OCI-LY3 (cell line): ENCODE results near the gene DNM3.

Experiments
- H2AFZ ChIP-seq: fragments of 200-600, 300-600 bp; shearing (Covaris generic); 2 replicates; pipeline ENCODE4 v1.6.0; 2014; ENCODE audit warnings: antibody characterized with exemption, low read depth, low read length
- H3K27ac ChIP-seq: fragments of 200-600, 300-600 bp; sonication (generic); 2 replicates; pipeline ENCODE4 v1.5.1; 2014; ENCODE audit warnings: mild to moderate bottlenecking, low read length, moderate library complexity, mixed read lengths
- H3K27me3 ChIP-seq: fragments of 200-600, 300-600 bp; sonication (generic); 2 replicates; pipeline ENCODE4 v1.6.1; 2014; ENCODE audit warnings: low read depth, low read length, mixed read lengths
- H3K36me3 ChIP-seq: fragments of 200-600, 300-600 bp; sonication (generic); replicated peaks from 2 replicates; pipeline ENCODE3; 2014; ENCODE audit warnings: low read depth, low read length, mixed read lengths
- H3K4me1 ChIP-seq: fragments of 300-600, 200-600 bp; sonication (generic); 2 replicates; pipeline ENCODE4 v1.6.1; 2014; ENCODE audit warnings: low read length, mixed read lengths
- H3K4me2 ChIP-seq: fragments of 200-600, 300-600 bp; sonication (generic); 2 replicates; pipeline ENCODE4 v1.6.1; 2014; ENCODE audit warnings: low read length, mixed read lengths
- H3K4me3 ChIP-seq: fragments of 300-600, 200-600 bp; sonication (generic); 2 replicates; pipeline ENCODE4 v1.5.1; 2014; ENCODE audit warnings: antibody characterized with exemption, mild to moderate bottlenecking, low read length, moderate library complexity
- H3K79me2 ChIP-seq: fragments of 300-600, 200-600 bp; shearing (Covaris generic); 2 replicates; pipeline ENCODE4 v1.6.1; 2014; ENCODE audit warnings: mild to moderate bottlenecking, low read length, mixed read lengths
- H3K9ac ChIP-seq: fragments of 300-600, 200-600 bp; shearing (Covaris generic); 2 replicates; pipeline ENCODE4 v1.6.0; 2014; ENCODE audit warnings: mild to moderate bottlenecking, low read length, moderate library complexity
- H3K9me3 ChIP-seq: fragments of 200-600, 300-600 bp; shearing (Covaris generic); 2 replicates; pipeline ENCODE4 v1.6.1; 2014; ENCODE audit warnings: low read length, mixed read lengths; ENCODE audit not compliant: insufficient read depth
- H4K20me1 ChIP-seq: fragments of 200-600, 300-600 bp; sonication (generic); 2 replicates; pipeline ENCODE4 v1.6.1; 2016; ENCODE audit warnings: low read length, mixed read lengths; ENCODE audit not compliant: insufficient read depth
- CTCF ChIP-seq: fragments of 200-600, 300-600 bp; sonication (generic); IDR thresholded peaks from 2 replicates; pipeline ENCODE4 v1.5.1; 2014; ENCODE audit warnings: antibody characterized with exemption, low read length, low read depth
- EZH2phosphoT487 ChIP-seq: fragments of 200-600 bp; shearing (Covaris generic); IDR thresholded peaks from 2 replicates; pipeline ENCODE4 v1.6.1; 2018; ENCODE audit warnings: antibody characterized with exemption, mixed run types, low read depth

Gene DNM3

DNA sequence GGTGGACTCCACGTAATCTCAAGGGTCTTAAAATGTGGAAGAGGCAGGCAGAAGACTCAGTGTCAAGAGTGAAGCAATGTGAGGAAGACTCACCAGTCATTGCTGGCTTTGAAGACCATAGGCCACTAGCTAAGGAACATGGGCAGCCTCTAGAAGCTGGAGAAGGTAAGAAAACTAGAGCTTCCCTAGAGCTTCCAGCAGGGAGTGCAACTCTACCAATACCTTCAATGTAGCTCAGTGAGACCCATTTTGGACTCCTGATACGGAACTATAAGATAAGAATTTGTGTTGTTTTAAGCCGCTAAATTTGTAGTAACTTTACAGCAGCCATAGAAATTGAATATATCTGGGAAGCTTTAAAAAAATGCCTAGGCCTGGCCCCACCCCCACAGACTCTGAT lies 41.0 kb upstream of the DNM3 start:
- Histone ChIP-seq H3K4me2 (no peak overlapping the region), H3K9ac (no peak overlapping the region), H3K4me3 (no peak overlapping the region), H3K9me3 (no peaks in the 10 kb centered on the region), H3K36me3 (peaks cover 23% of the 10 kb centered on the region), H3K27ac (no peak overlapping the region), H3K4me1 (no peaks in the 10 kb centered on the region), H4K20me1 (no peaks in the 10 kb centered on the region), H2AFZ (no peak overlapping the region), H3K79me2 (no peaks in the 10 kb centered on the region), H3K27me3 (no peaks in the 10 kb centered on the region)
- TF ChIP-seq CTCF: no peak
- TF ChIP-seq EZH2phosphoT487: no peak

- H3K9me3 ChIP-seq: no peaks in the 10 kb centered on the region
- no peaks in the 10 kb centered on the region for H3K4me1 ChIP-seq
- no peak overlapping the region for H2AFZ ChIP-seq
- H3K79me2 ChIP-seq: no peaks in the 10 kb centered on the region
- no peak overlapping the region for H3K4me2 ChIP-seq
- no peak overlapping the region for H3K4me3 ChIP-seq
- TF ChIP-seq EZH2phosphoT487 (no peak), CTCF (no peak)
- H3K9ac ChIP-seq: no peak overlapping the region
- no peak overlapping the region for H3K27ac ChIP-seq
- H3K27me3 ChIP-seq: no peaks in the 10 kb centered on the region
- no peaks in the 10 kb centered on the region for H4K20me1 ChIP-seq
- H3K36me3 ChIP-seq: peaks cover 19% of the 10 kb centered on the region
These were observed 40.4 kb upstream of the DNM3 start for GRCh38 chr1:171800851-171801250.

- H2AFZ ChIP-seq: no peak overlapping the region
- TF ChIP-seq EZH2phosphoT487: no peak
- peak; percentile 98 for TF ChIP-seq CTCF
- H3K36me3 ChIP-seq: peaks cover 13% of the 10 kb centered on the region
- H3K9ac ChIP-seq: no peak overlapping the region
- no peaks in the 10 kb centered on the region for H3K9me3 ChIP-seq
- H3K79me2 ChIP-seq: no peaks in the 10 kb centered on the region
- 0 out of 2 replicates have a peak overlapping the region, but pooled peaks have one; percentile 1 for H3K4me2 ChIP-seq
- H3K4me3 ChIP-seq: no peak overlapping the region
- H3K4me1 ChIP-seq: no peaks in the 10 kb centered on the region
- H3K27ac ChIP-seq: no peak overlapping the region
- H4K20me1 ChIP-seq: no peaks in the 10 kb centered on the region
- no peaks in the 10 kb centered on the region for H3K27me3 ChIP-seq
These were observed 39.8 kb upstream of the DNM3 start for GRCh38 chr1:171801487-171801891.

DNA sequence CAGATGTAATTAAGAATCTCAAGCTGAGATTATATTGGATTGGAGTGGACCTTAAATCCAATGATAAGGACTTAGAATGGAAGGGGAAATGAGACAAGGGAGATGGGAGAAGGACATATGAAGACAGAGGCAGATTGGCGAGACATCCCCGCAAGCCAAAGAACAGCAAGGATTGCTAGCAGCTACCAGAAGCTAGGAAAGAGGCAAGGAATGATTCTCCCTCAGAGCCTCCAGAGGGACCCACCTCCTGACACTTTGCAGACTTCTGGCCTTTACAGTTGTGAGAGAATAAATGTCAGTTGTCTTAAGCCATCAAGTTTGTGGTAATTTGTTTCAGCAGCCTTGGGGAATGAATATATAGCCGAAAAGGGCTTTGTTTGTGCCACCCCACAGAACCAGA lies 39.1 kb upstream of the DNM3 start:
- Histone ChIP-seq H3K9ac (no peak overlapping the region), H3K4me2 (no peak overlapping the region), H3K36me3 (peaks cover 6% of the 10 kb centered on the region), H3K27ac (no peak overlapping the region), H4K20me1 (no peaks in the 10 kb centered on the region), H2AFZ (no peak overlapping the region), H3K4me1 (no peaks in the 10 kb centered on the region), H3K9me3 (no peaks in the 10 kb centered on the region), H3K4me3 (no peak overlapping the region), H3K79me2 (no peaks in the 10 kb centered on the region), H3K27me3 (no peaks in the 10 kb centered on the region)
- TF ChIP-seq CTCF: no peak
- TF ChIP-seq EZH2phosphoT487: no peak
